ENCODE data around the gene FCN1.

GRCh38 chr9:134943836-134944235 lies 26.1 kb upstream of the FCN1 start:
- TF ChIP-seq CTCF (IDR thresholded peaks at IDR 0.05 in 4 of 5, conservative IDR thresholded peaks at IDR 0.05 in 1 of 5) = no peak
- TF ChIP-seq POLR2A (IDR thresholded peaks at IDR 0.05) = no peak
